BJ (cell line): ENCODE data around the gene LPGAT1. TPM values are rescaled to one million over a fixed set of nuclear protein-coding genes. Genes with fewer than 3 reads are reported as not detected.

ENCODE experiments used
- CTCF ChIA-PET: fragments of 350-600 bp; formaldehyde crosslinking; extraction: SDS; loops from one replicate; lab custom pipeline; 2021; ENCODE audit warnings: antibody characterized with exemption, inconsistent platforms; lab: Yijun Ruan, JAX
- POLR2A ChIA-PET: fragments of 300-600 bp; sonication (Branson Sonifier 250); formaldehyde crosslinking; extraction: SDS; loops from one replicate; lab custom pipeline; 2021; ENCODE audit warnings: antibody characterized with exemption; lab: Charles Lee
- DNase-seq: peaks from one replicate; pipeline ENCODE4 v3.0.0-alpha.2; 2011; ENCODE audit warnings: low read depth
- H3K27me3 ChIP-seq: 2 replicates; pipeline ENCODE4 v1.6.0; 2011; ENCODE audit warnings: low read length; ENCODE audit not compliant: control insufficient read depth, insufficient read depth
- H3K36me3 ChIP-seq: 2 replicates; pipeline ENCODE4 v1.5.1; 2011; ENCODE audit warnings: low read length; ENCODE audit not compliant: control insufficient read depth, insufficient read depth
- H3K4me3 ChIP-seq: 2 replicates; pipeline ENCODE4 v1.5.1; 2011; ENCODE audit warnings: low read depth, mild to moderate bottlenecking, control low read depth, low read length
- CTCF ChIP-seq: IDR thresholded peaks from 2 replicates; pipeline ENCODE4 v1.5.1; 2011; ENCODE audit warnings: low read depth, mild to moderate bottlenecking, control low read depth, inconsistent platforms, low read length, moderate library complexity; ENCODE audit not compliant: insufficient read depth
- polyA plus RNA-seq: library from polyadenylated mRNA; depleted of rRNA; stranded (reverse); fragments of >200 nt; gene quantifications from 2 replicates; pipeline ENCODE4 v1.2.3, GENCODE V29; 2011

The LPGAT1 gene
- polyA plus RNA-seq, 1 experiment = 7.7 TPM

DNA sequence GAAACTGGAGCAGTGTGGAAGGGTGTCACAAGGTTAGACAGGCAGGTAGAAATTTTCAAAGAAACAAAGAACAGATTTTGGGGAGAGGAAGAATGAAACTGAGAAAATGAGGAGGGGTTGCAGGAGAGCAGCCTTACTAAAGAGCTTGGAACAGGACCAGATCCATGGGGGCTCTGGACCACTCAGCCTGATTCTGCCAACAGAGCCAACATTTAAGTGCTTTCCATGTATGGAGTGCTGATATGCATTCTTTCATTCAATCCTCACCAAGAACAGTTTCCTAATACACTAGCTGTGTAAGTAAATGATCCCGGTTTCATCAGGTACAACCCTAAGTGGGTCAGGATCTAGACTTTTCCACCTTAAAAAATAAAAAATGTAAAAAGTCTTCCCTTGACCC, 16.2 kb downstream of the LPGAT1 start:
- Histone ChIP-seq H3K4me3 (no peak overlapping the region), H3K27me3 (no peaks in the 10 kb centered on the region), H3K36me3 (peaks cover 1% of the 10 kb centered on the region)
- DNase-seq = no peak
- no peak for TF ChIP-seq CTCF
- POLR2A ChIA-PET = no interaction called here
- CTCF ChIA-PET = interaction anchor here (1.4 to 2.5 kb wide), 2 partner anchors 12 to 116 kb away, joined by 4 to 10 read pairs; no protein-coding TSS in a partner anchor

DNA sequence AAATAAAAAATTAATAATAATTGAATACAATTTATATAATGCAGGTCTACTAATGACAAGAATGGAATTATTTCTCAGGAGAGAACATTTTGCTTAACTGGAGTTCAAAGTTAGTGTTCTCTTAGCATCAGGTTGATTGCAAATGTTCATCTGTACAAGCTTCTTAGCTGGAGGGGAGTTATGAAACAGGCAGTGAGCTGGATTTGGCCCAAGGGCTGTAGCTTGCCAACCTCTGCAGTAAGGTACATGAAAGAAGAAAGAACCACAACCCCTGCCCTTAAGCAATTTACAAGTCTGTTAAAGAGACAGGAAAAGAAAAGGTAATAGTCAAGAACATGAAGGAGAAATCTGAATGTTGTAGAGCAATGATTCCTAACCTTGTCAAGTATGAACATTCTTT, 17.0 kb downstream of the LPGAT1 start:
- POLR2A ChIA-PET = no interaction called here
- Histone ChIP-seq H3K36me3 (peaks cover 1% of the 10 kb centered on the region), H3K27me3 (no peaks in the 10 kb centered on the region), H3K4me3 (no peak overlapping the region)
- CTCF ChIA-PET = interaction anchor here (0.6 to 2.5 kb wide), 3 partner anchors 12 to 20 kb away, joined by 3 to 10 read pairs (median 4); no protein-coding TSS in a partner anchor
- TF ChIP-seq CTCF = no peak
- no peak for DNase-seq

DNA sequence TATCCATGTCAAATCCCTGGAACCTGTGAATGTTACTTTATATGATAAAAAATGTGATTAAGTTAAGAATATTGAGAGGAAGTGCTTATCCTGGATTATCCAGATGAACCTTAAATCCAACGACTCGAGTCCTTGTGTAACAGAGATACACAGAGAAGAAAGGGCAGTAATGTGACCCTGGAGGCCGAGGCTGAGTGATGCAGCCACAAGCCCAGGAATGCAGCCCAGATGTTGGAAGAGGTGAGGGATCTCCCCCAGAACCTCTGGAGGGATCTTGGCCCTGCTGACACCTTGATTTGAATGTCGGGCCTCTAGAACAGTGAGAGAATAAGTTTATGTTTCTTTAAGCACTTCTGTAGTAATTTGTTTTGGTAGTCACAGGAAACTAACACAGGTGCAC, 18.0 kb downstream of the LPGAT1 start:
- POLR2A ChIA-PET = no interaction called here
- H3K27me3 ChIP-seq = no peaks in the 10 kb centered on the region
- no peak overlapping the region for H3K4me3 ChIP-seq
- CTCF ChIA-PET = interaction anchor here (1.5 to 2.5 kb wide), 2 partner anchors 13 to 17 kb away, joined by 4 to 10 read pairs; no protein-coding TSS in a partner anchor
- peaks cover 1% of the 10 kb centered on the region for H3K36me3 ChIP-seq
- no peak for DNase-seq
- TF ChIP-seq CTCF = no peak

DNA sequence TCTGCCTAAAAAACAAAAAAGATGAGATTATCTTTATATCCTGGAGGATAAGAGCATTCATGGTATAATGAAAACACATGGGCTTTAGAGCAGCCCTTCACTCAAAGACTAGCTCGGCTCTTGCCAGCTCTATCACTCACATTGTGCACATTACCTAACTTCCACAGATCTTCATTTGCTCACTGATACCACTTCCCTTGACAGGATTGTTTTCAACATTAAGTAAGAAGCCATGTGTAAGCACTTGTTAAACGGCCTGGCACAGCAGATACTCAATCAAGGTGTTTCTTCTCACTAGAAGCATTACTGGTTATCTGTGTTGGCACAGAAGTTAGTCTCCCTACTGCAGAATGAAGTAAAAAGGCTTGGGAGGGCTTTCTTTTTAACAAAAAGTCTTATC, 18.7 kb downstream of the LPGAT1 start:
- CTCF ChIA-PET = no interaction called here
- no peaks in the 10 kb centered on the region for H3K27me3 ChIP-seq
- POLR2A ChIA-PET = no interaction called here

DNA sequence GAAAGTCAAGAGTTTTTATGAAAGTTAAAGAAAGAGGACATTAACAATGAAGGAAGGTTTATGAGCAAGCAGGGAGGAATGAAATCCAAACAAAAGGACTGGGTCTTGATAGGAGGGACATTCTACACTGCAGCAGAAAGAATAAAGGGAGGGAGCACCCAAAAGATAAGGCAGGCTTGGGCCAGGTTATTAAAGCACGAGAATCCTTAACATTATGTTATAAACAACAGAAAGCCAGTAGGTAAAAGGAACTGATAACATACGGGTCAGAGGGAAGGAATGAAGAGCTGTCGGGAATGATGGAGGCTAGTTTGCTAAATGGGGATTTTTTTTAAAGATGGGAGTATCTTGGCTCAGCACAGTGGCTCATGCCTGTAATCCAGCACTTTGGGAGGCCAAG, 19.4 kb downstream of the LPGAT1 start:
- no peak for TF ChIP-seq CTCF
- peaks cover 1% of the 10 kb centered on the region for H3K36me3 ChIP-seq
- POLR2A ChIA-PET = no interaction called here
- H3K27me3 ChIP-seq = no peaks in the 10 kb centered on the region
- no peak overlapping the region for H3K4me3 ChIP-seq
- CTCF ChIA-PET = no interaction called here
- DNase-seq = no peak

More for the DNA sequence above, 18.7 kb downstream of the LPGAT1 start:
- no peak for TF ChIP-seq CTCF
- H3K4me3 ChIP-seq = no peak overlapping the region
- no peak for DNase-seq
- H3K36me3 ChIP-seq = peaks cover 1% of the 10 kb centered on the region
